Neuronal stem cell (in vitro differentiated cells): Measurements from ENCODE around the gene ZNF438.

ENCODE experiments used
- DNase-seq: peaks from one replicate; pipeline ENCODE4 v3.0.0-alpha.2; 2013; ENCODE audit warnings: low spot score
- H2AFZ ChIP-seq: one replicate; pipeline ENCODE4 v1.6.1; 2013; ENCODE audit warnings: mild to moderate bottlenecking, low read length, inconsistent platforms
- H2AK5ac ChIP-seq: 2 replicates; pipeline ENCODE4 v1.6.1; 2013; ENCODE audit warnings: low read depth, mild to moderate bottlenecking, inconsistent platforms, low read length, moderate library complexity, mixed read lengths
- H2BK120ac ChIP-seq: 2 replicates; pipeline ENCODE4 v1.6.1; 2013; ENCODE audit warnings: low read depth, mild to moderate bottlenecking, inconsistent platforms, low read length, moderate library complexity, mixed read lengths
- H2BK12ac ChIP-seq: one replicate; pipeline ENCODE4 v1.6.1; 2013; ENCODE audit warnings: low read length, inconsistent platforms
- H2BK15ac ChIP-seq: 2 replicates; pipeline ENCODE4 v1.6.1; 2013; ENCODE audit warnings: mild to moderate bottlenecking, low read length, inconsistent platforms, mixed read lengths
- H2BK5ac ChIP-seq: one replicate; pipeline ENCODE4 v1.6.1; 2013; ENCODE audit warnings: inconsistent platforms, mild to moderate bottlenecking, low read length, moderate library complexity
- H3K14ac ChIP-seq: one replicate; pipeline ENCODE4 v1.6.1; 2013; ENCODE audit warnings: low read length, inconsistent platforms
- H3K18ac ChIP-seq: 2 replicates; pipeline ENCODE4 v1.6.1; 2013; ENCODE audit warnings: low read length, inconsistent platforms
- H3K23ac ChIP-seq: 2 replicates; pipeline ENCODE4 v1.6.1; 2013; ENCODE audit warnings: low read depth, mild to moderate bottlenecking, mixed read lengths, low read length, inconsistent platforms; ENCODE audit not compliant: poor library complexity
- H3K27ac ChIP-seq: replicated peaks from 3 replicates; pipeline ENCODE4 v1.5.1; 2013; ENCODE audit warnings: low read length, inconsistent platforms
- H3K27me3 ChIP-seq, 3 experiments: 2 replicates each; pipeline ENCODE4 v1.6.1; 2013; ENCODE audit warnings: low read length in 3 of 3, mild to moderate bottlenecking in 2 of 3, inconsistent platforms in 1 of 3, low read depth in 1 of 3, mixed read lengths in 1 of 3, moderate library complexity in 1 of 3; ENCODE audit not compliant: control insufficient read depth in 3 of 3, insufficient read depth in 3 of 3
- H3K36me3 ChIP-seq, 2 donors: replicated peaks in 1 of 2; 2 replicates each; pipeline ENCODE4 v1.6.1; 2013; ENCODE audit warnings: low read length in 2 of 2; ENCODE audit not compliant: control insufficient read depth in 2 of 2, insufficient read depth in 2 of 2
- H3K4ac ChIP-seq: 2 replicates; pipeline ENCODE4 v1.6.1; 2013; ENCODE audit warnings: inconsistent platforms, mild to moderate bottlenecking, low read length, moderate library complexity
- H3K4me1 ChIP-seq, 2 donors: 1 replicate in 1 of 2; 2 replicates in 1 of 2; pipeline ENCODE4 v1.6.1; 2013; ENCODE audit warnings: low read length in 2 of 2, low read depth in 1 of 2; ENCODE audit not compliant: control insufficient read depth in 2 of 2, insufficient read depth in 1 of 2
- H3K4me2 ChIP-seq: one replicate; pipeline ENCODE4 v1.6.1; 2013; ENCODE audit warnings: mild to moderate bottlenecking, low read length, inconsistent platforms; ENCODE audit not compliant: insufficient read depth, poor library complexity, severe bottlenecking
- H3K4me3 ChIP-seq, 2 donors: 2 replicates each; pipeline ENCODE4 v1.5.1; 2013; ENCODE audit warnings: low read length in 2 of 2, mild to moderate bottlenecking in 2 of 2, inconsistent platforms in 1 of 2, moderate library complexity in 1 of 2
- H3K79me1 ChIP-seq: one replicate; pipeline ENCODE4 v1.6.1; 2013; ENCODE audit warnings: low read depth, mild to moderate bottlenecking, inconsistent platforms, low read length, moderate library complexity
- H3K9ac ChIP-seq: one replicate; pipeline ENCODE4 v1.6.1; 2013; ENCODE audit warnings: mild to moderate bottlenecking, low read depth, low read length, inconsistent platforms; ENCODE audit not compliant: poor library complexity
- H3K9me3 ChIP-seq, 2 donors: replicated peaks in 1 of 2; 2 replicates each; pipeline versions ENCODE3 to v1.6.1; 2013; ENCODE audit warnings: low read length in 2 of 2, mild to moderate bottlenecking in 2 of 2, inconsistent platforms in 1 of 2, low read depth in 1 of 2, mixed read lengths in 1 of 2, moderate library complexity in 1 of 2; ENCODE audit not compliant: control insufficient read depth in 2 of 2, insufficient read depth in 1 of 2
- H4K8ac ChIP-seq: one replicate; pipeline ENCODE4 v1.6.1; 2013; ENCODE audit warnings: low read depth, mild to moderate bottlenecking, inconsistent platforms, low read length, moderate library complexity
- H4K91ac ChIP-seq: one replicate; pipeline ENCODE4 v1.6.1; 2013; ENCODE audit warnings: low read length, low read depth, mild to moderate bottlenecking, inconsistent platforms; ENCODE audit not compliant: poor library complexity
- WGBS, 2 donors: extraction: QIAGEN DNeasy Blood & Tissue Kit; methylation state at CpG; one replicate each; pipeline ENCODE4 v1.1.7; 2013; ENCODE audit warnings: missing lambda C conversion rate in 2 of 2, mixed read lengths in 1 of 2; ENCODE audit not compliant: insufficient read length in 2 of 2, insufficient replicate concordance in 1 of 2; ENCODE audit errors: extremely low coverage in 2 of 2; 5-methylcytosine and 5-hydroxymethylcytosine counted together

The ZNF438 gene

GRCh38 chr10:30894221-30894620, 137.4 kb downstream of the ZNF438 start:
- no CpG with 5 or more reads among the region's 5 CpGs for WGBS, 2 donors

GRCh38 chr10:30893208-30893607, 138.5 kb downstream of the ZNF438 start:
- Histone ChIP-seq H4K8ac (no peak overlapping the region), H3K36me3 (no peaks in the 10 kb centered on the region), H2BK15ac (no peak overlapping the region), H3K4me2 (no peak overlapping the region), H3K9ac (no peak overlapping the region), H2AFZ (no peak overlapping the region), H3K27me3 (no peaks in the 10 kb centered on the region), H3K27ac (no peak overlapping the region), H3K79me1 (no peaks in the 10 kb centered on the region), H2BK120ac (no peak overlapping the region), H3K4ac (no peak overlapping the region), H3K4me1 (peaks cover 0 to 3% of the 10 kb centered on the region in 2 donors), H2BK12ac (no peak overlapping the region), H3K9me3 (no peaks in the 10 kb centered on the region), H3K14ac (no peak overlapping the region), H3K23ac (no peak overlapping the region), H2AK5ac (no peak overlapping the region), H4K91ac (no peak overlapping the region), H3K4me3 (no peak overlapping the region), H2BK5ac (no peak overlapping the region), H3K18ac (no peak overlapping the region)
- DNase-seq: no peak
- WGBS, 2 donors: no CpG with 5 or more reads among the region's 1 CpG

More at GRCh38 chr10:30894221-30894620, 137.4 kb downstream of the ZNF438 start:
- Histone ChIP-seq H3K4ac (no peak overlapping the region), H2BK12ac (no peak overlapping the region), H3K9me3 (no peaks in the 10 kb centered on the region), H3K4me2 (no peak overlapping the region), H2BK15ac (no peak overlapping the region), H3K18ac (no peak overlapping the region), H2BK120ac (no peak overlapping the region), H3K9ac (no peak overlapping the region), H3K23ac (no peak overlapping the region), H4K91ac (no peak overlapping the region), H3K27me3 (no peaks in the 10 kb centered on the region), H2AK5ac (no peak overlapping the region), H3K4me3 (no peak overlapping the region), H3K36me3 (no peaks in the 10 kb centered on the region), H3K14ac (no peak overlapping the region), H3K4me1 (peaks cover 0 to 3% of the 10 kb centered on the region in 2 donors), H3K79me1 (no peaks in the 10 kb centered on the region), H2AFZ (no peak overlapping the region), H3K27ac (no peak overlapping the region), H4K8ac (no peak overlapping the region), H2BK5ac (no peak overlapping the region)
- DNase-seq: no peak

DNA sequence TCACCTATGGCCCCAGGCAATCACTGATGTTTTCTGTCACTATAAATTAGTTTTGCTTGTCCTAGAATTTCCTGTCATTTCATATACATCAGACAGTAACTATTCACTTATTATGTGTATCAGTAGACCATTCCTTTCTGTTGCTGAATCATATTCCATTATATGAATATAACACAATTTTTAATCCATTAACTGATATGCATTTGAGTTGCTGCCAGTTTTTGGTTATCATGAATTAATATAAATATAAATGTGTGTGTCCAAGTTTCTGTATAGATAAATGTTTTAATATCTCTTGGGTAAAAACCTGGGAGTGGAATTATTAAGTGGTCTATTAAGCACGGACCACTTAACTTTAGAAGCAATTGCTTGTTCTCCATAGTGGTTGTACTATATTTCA, 143.8 kb downstream of the ZNF438 start:
- H3K9me3 ChIP-seq: no peaks in the 10 kb centered on the region
- no peak overlapping the region for H2AFZ ChIP-seq
- H3K14ac ChIP-seq: no peak overlapping the region
- H3K4me2 ChIP-seq: no peak overlapping the region
- H3K4me1 ChIP-seq: no peaks in the 10 kb centered on the region
- H3K27me3 ChIP-seq: no peaks in the 10 kb centered on the region
- H3K79me1 ChIP-seq: no peaks in the 10 kb centered on the region
- H2BK120ac ChIP-seq: no peak overlapping the region
- no peak overlapping the region for H3K27ac ChIP-seq
- H3K18ac ChIP-seq: no peak overlapping the region
- H3K4me3 ChIP-seq: no peak overlapping the region
- no peak overlapping the region for H2BK15ac ChIP-seq
- H3K23ac ChIP-seq: no peak overlapping the region
- DNase-seq: no peak
- no CpG with 5 or more reads among the region's 1 CpG for WGBS, 2 donors
- no peak overlapping the region for H4K8ac ChIP-seq
- H3K4ac ChIP-seq: no peak overlapping the region
- no peak overlapping the region for H2AK5ac ChIP-seq
- no peak overlapping the region for H4K91ac ChIP-seq
- no peak overlapping the region for H2BK5ac ChIP-seq
- H2BK12ac ChIP-seq: no peak overlapping the region
- H3K9ac ChIP-seq: no peak overlapping the region
- H3K36me3 ChIP-seq: no peaks in the 10 kb centered on the region

GRCh38 chr10:30885423-30885822, 146.2 kb downstream of the ZNF438 start:
- DNase-seq: no peak
- Histone ChIP-seq H2BK120ac (no peak overlapping the region), H3K27ac (no peak overlapping the region), H2AFZ (no peak overlapping the region), H3K9ac (no peak overlapping the region), H2AK5ac (no peak overlapping the region), H2BK12ac (no peak overlapping the region), H3K4me1 (no peaks in the 10 kb centered on the region), H3K18ac (no peak overlapping the region), H3K79me1 (no peaks in the 10 kb centered on the region), H2BK5ac (no peak overlapping the region), H3K4me2 (no peak overlapping the region), H2BK15ac (no peak overlapping the region), H3K4ac (no peak overlapping the region), H3K36me3 (no peaks in the 10 kb centered on the region), H3K27me3 (no peaks in the 10 kb centered on the region), H3K4me3 (no peak overlapping the region), H4K91ac (no peak overlapping the region), H3K14ac (no peak overlapping the region), H3K9me3 (no peaks in the 10 kb centered on the region), H3K23ac (no peak overlapping the region), H4K8ac (no peak overlapping the region)
